H7 (cell line): ENCODE measurements around the gene SLC39A10. TPM values are rescaled to one million over a fixed set of nuclear protein-coding genes. Genes with fewer than 3 reads are reported as not detected.

Experiments used
- DNase-seq: peaks from one replicate; pipeline ENCODE4 v3.0.0; 2012
- H3K27me3 ChIP-seq: 2 replicates; pipeline ENCODE4 v1.6.0; 2011; ENCODE audit warnings: mild to moderate bottlenecking, low read length; ENCODE audit not compliant: control insufficient read depth, insufficient read depth
- H3K36me3 ChIP-seq: replicated peaks from 2 replicates; pipeline ENCODE4 v1.5.1; 2011; ENCODE audit warnings: low read length; ENCODE audit not compliant: control insufficient read depth, insufficient read depth
- H3K4me3 ChIP-seq: 2 replicates; pipeline ENCODE4 v1.5.1; 2011; ENCODE audit warnings: low read depth, mild to moderate bottlenecking, control low read depth, low read length, moderate library complexity; ENCODE audit not compliant: insufficient read depth
- total RNA-seq: library from RNA; depleted of rRNA; stranded (reverse); fragments of >200 nt; shearing (Covaris generic); gene quantifications from 2 replicates; pipeline ENCODE4 v1.2.3, GENCODE V29; 2014

The SLC39A10 gene
- total RNA-seq, 1 experiment from 2014 or later: 92.6 TPM

GRCh38 chr2:195756218-195756942, 99.4 kb downstream of the SLC39A10 start:
- no peak for DNase-seq
- no peaks in the 10 kb centered on the region for H3K36me3 ChIP-seq
- no peaks in the 10 kb centered on the region for H3K27me3 ChIP-seq
- H3K4me3 ChIP-seq: no peak overlapping the region

- no peaks in the 10 kb centered on the region for H3K36me3 ChIP-seq
- H3K27me3 ChIP-seq: no peaks in the 10 kb centered on the region
- DNase-seq: no peak
- no peak overlapping the region for H3K4me3 ChIP-seq
These were observed 101.8 kb downstream of the SLC39A10 start for GRCh38 chr2:195758846-195759245.

- H3K36me3 ChIP-seq: no peaks in the 10 kb centered on the region
- no peak for DNase-seq
- H3K4me3 ChIP-seq: no peak overlapping the region
- H3K27me3 ChIP-seq: no peaks in the 10 kb centered on the region
These were observed 102.9 kb downstream of the SLC39A10 start for GRCh38 chr2:195759877-195760276.

- no peak overlapping the region for H3K4me3 ChIP-seq
- H3K36me3 ChIP-seq: no peaks in the 10 kb centered on the region
- no peak for DNase-seq
- no peaks in the 10 kb centered on the region for H3K27me3 ChIP-seq
These were observed 106.8 kb downstream of the SLC39A10 start for GRCh38 chr2:195763866-195764265.

GRCh38 chr2:195766691-195767090, 109.7 kb downstream of the SLC39A10 start:
- DNase-seq: no peak
- H3K4me3 ChIP-seq: no peak overlapping the region
- H3K36me3 ChIP-seq: no peaks in the 10 kb centered on the region
- no peaks in the 10 kb centered on the region for H3K27me3 ChIP-seq

- no peak overlapping the region for H3K4me3 ChIP-seq
- H3K27me3 ChIP-seq: no peaks in the 10 kb centered on the region
- no peaks in the 10 kb centered on the region for H3K36me3 ChIP-seq
- no peak for DNase-seq
These were observed 111.4 kb downstream of the SLC39A10 start for GRCh38 chr2:195768431-195768830.

GRCh38 chr2:195769975-195770374, 112.9 kb downstream of the SLC39A10 start:
- Histone ChIP-seq H3K27me3 (no peaks in the 10 kb centered on the region), H3K4me3 (no peak overlapping the region), H3K36me3 (no peaks in the 10 kb centered on the region)
- no peak for DNase-seq

GRCh38 chr2:195779491-195779890, 122.5 kb downstream of the SLC39A10 start:
- H3K27me3 ChIP-seq: no peaks in the 10 kb centered on the region
- DNase-seq: no peak
- H3K4me3 ChIP-seq: no peak overlapping the region
- no peaks in the 10 kb centered on the region for H3K36me3 ChIP-seq

GRCh38 chr2:195782156-195782555, 125.1 kb downstream of the SLC39A10 start:
- Histone ChIP-seq H3K27me3 (no peaks in the 10 kb centered on the region), H3K36me3 (no peaks in the 10 kb centered on the region), H3K4me3 (no peak overlapping the region)
- no peak for DNase-seq
